H1 (cell line): ENCODE measurements around the gene DYNLT5. TPM values are rescaled to one million over a fixed set of nuclear protein-coding genes. Genes with fewer than 3 reads are reported as not detected.

Source experiments
- CTCF ChIA-PET: fragments of 300-600 bp; sonication (Branson Sonifier 250); formaldehyde crosslinking; loops from one replicate; lab custom pipeline; 2021; ENCODE audit not compliant: partially characterized antibody; lab: Charles Lee
- POLR2A ChIA-PET: fragments of 300-600 bp; sonication (Branson Sonifier 250); formaldehyde crosslinking; loops from one replicate; lab custom pipeline; 2021; ENCODE audit warnings: inconsistent platforms; ENCODE audit not compliant: partially characterized antibody; lab: Charles Lee
- DNase-seq, 2 experiments: peaks; one replicate each; pipeline versions ENCODE4 v3.0.0 to v3.0.0-alpha.2; 2010 to 2022; ENCODE audit warnings: low spot score in 2 of 2, low read depth in 1 of 2, mixed read lengths in 1 of 2
- FAIRE-seq: peaks from 2 replicates; lab custom pipeline; 2011; peaks lifted over from hg19 to GRCh38; lab: Jason Lieb, UNC
- H2AFZ ChIP-seq: 2 replicates; pipeline ENCODE4 v1.8.1; 2012; ENCODE audit warnings: low read length, inconsistent platforms
- H2AK5ac ChIP-seq: 2 replicates; pipeline ENCODE4 v1.6.1; 2013; ENCODE audit warnings: low read depth, low read length
- H2BK120ac ChIP-seq: replicated peaks from 2 replicates; pipeline ENCODE3; 2013; ENCODE audit warnings: low read depth, low read length, inconsistent platforms
- H2BK12ac ChIP-seq: 2 replicates; pipeline ENCODE4 v1.6.1; 2013; ENCODE audit warnings: low read depth, low read length
- H2BK15ac ChIP-seq: 2 replicates; pipeline ENCODE4 v1.6.1; 2013; ENCODE audit warnings: low read length
- H2BK20ac ChIP-seq: 2 replicates; pipeline ENCODE4 v1.6.1; 2013; ENCODE audit warnings: low read length
- H2BK5ac ChIP-seq: 2 replicates; pipeline ENCODE4 v1.6.1; 2013; ENCODE audit warnings: low read depth, low read length
- H3K14ac ChIP-seq: 2 replicates; pipeline ENCODE4 v1.6.1; 2013; ENCODE audit warnings: inconsistent platforms; ENCODE audit not compliant: insufficient read length
- H3K18ac ChIP-seq: 2 replicates; pipeline ENCODE4 v1.6.1; 2013; ENCODE audit warnings: low read length; ENCODE audit errors: extremely low read depth
- H3K23ac ChIP-seq: 2 replicates; pipeline ENCODE4 v1.6.1; 2013; ENCODE audit warnings: inconsistent platforms; ENCODE audit not compliant: insufficient read length
- H3K23me2 ChIP-seq: 2 replicates; pipeline ENCODE4 v1.6.1; 2013; ENCODE audit warnings: low read depth, low read length
- H3K27ac ChIP-seq: 2 replicates; pipeline ENCODE4 v1.6.1; 2011; ENCODE audit warnings: low read depth, low read length, inconsistent platforms
- H3K27me3 ChIP-seq, 4 experiments: replicated peaks in 1 of 4; 1 replicate in 1 of 4; 2 replicates in 3 of 4; pipeline versions ENCODE4 v1.6.1 to v1.8.1; 2011 to 2013; ENCODE audit warnings: low read length in 3 of 4, mild to moderate bottlenecking in 3 of 4, inconsistent platforms in 2 of 4, mixed read lengths in 2 of 4, moderate library complexity in 1 of 4; ENCODE audit not compliant: control insufficient read depth in 3 of 4, insufficient read depth in 3 of 4; ENCODE audit errors: extremely low read depth in 1 of 4
- H3K36me3 ChIP-seq, 4 experiments: 2 replicates each; pipeline versions ENCODE4 v1.6.1 to v1.8.1; 2011 to 2013; ENCODE audit warnings: mild to moderate bottlenecking in 4 of 4, low read length in 3 of 4, moderate library complexity in 2 of 4, control low read depth in 1 of 4, inconsistent platforms in 1 of 4; ENCODE audit not compliant: insufficient read depth in 4 of 4, control insufficient read depth in 2 of 4
- H3K4ac ChIP-seq: replicated peaks from 2 replicates; pipeline ENCODE3; 2013; ENCODE audit warnings: low read length, low read depth, mixed read lengths, inconsistent platforms; ENCODE audit not compliant: insufficient read length
- H3K4me1 ChIP-seq, 4 experiments: replicated peaks in 1 of 4; 1 replicate in 1 of 4; 2 replicates in 3 of 4; pipeline versions ENCODE4 v1.6.1 to v1.8.1; 2011 to 2013; ENCODE audit warnings: low read length in 3 of 4, inconsistent platforms in 2 of 4, mixed read lengths in 1 of 4; ENCODE audit not compliant: insufficient read depth in 4 of 4, control insufficient read depth in 3 of 4
- H3K4me2 ChIP-seq, 2 experiments: 2 replicates each; pipeline versions ENCODE4 v1.6.1 to v1.8.1; 2011 to 2013; ENCODE audit warnings: low read depth in 2 of 2, low read length in 2 of 2, control low read depth in 1 of 2, inconsistent platforms in 1 of 2, mild to moderate bottlenecking in 1 of 2; ENCODE audit not compliant: insufficient read depth in 1 of 2
- H3K4me3 ChIP-seq, 4 experiments: fragments of 200-600, 300-600 bp in 1 of 4; sonication (generic), shearing (Covaris generic), sonication (Bioruptor Twin) in 1 of 4; 2 replicates each; pipeline versions ENCODE4 v1.5.1 to v1.8.1; 2011 to 2016; ENCODE audit warnings: low read length in 4 of 4, low read depth in 3 of 4, control low read depth in 2 of 4, inconsistent platforms in 2 of 4, mild to moderate bottlenecking in 2 of 4, mixed read lengths in 1 of 4, moderate library complexity in 1 of 4; ENCODE audit not compliant: insufficient read depth in 2 of 4; ENCODE audit errors: extremely low read depth in 1 of 4
- H3K56ac ChIP-seq: replicated peaks from 2 replicates; pipeline ENCODE3; 2013; ENCODE audit warnings: low read depth, mild to moderate bottlenecking, mixed read lengths, low read length, inconsistent platforms; ENCODE audit not compliant: insufficient read length
- H3K79me1 ChIP-seq: 2 replicates; pipeline ENCODE4 v1.6.1; 2013; ENCODE audit warnings: low read depth, low read length, control low read depth
- H3K79me2 ChIP-seq, 2 experiments: 2 replicates each; pipeline versions ENCODE4 v1.6.1 to v1.8.1; 2012 to 2013; ENCODE audit warnings: low read length in 2 of 2, mild to moderate bottlenecking in 2 of 2, inconsistent platforms in 1 of 2; ENCODE audit not compliant: insufficient read depth in 2 of 2, control insufficient read depth in 1 of 2
- H3K9ac ChIP-seq, 4 experiments: replicated peaks in 1 of 4; 1 replicate in 1 of 4; 2 replicates in 3 of 4; pipeline versions ENCODE4 v1.6.1 to v1.8.1; 2011 to 2013; ENCODE audit warnings: low read depth in 3 of 4, low read length in 3 of 4, control low read depth in 2 of 4, mild to moderate bottlenecking in 2 of 4, moderate library complexity in 2 of 4, inconsistent platforms in 1 of 4; ENCODE audit errors: extremely low read depth in 1 of 4
- H3K9me3 ChIP-seq, 2 experiments: 2 replicates each; pipeline versions ENCODE4 v1.6.1 to v1.8.1; 2012 to 2013; ENCODE audit warnings: mild to moderate bottlenecking in 2 of 2, moderate library complexity in 2 of 2, control low read depth in 1 of 2, inconsistent platforms in 1 of 2, low read depth in 1 of 2, low read length in 1 of 2, mixed read lengths in 1 of 2; ENCODE audit not compliant: insufficient read depth in 2 of 2
- H4K20me1 ChIP-seq, 2 experiments: replicated peaks in 1 of 2; 2 replicates each; pipeline versions ENCODE3 to v1.8.1; 2011 to 2013; ENCODE audit warnings: inconsistent platforms in 2 of 2, low read length in 2 of 2, mild to moderate bottlenecking in 1 of 2; ENCODE audit not compliant: insufficient read depth in 2 of 2, control insufficient read depth in 1 of 2
- H4K5ac ChIP-seq: 2 replicates; pipeline ENCODE4 v1.6.1; 2013; ENCODE audit warnings: low read length, low read depth, mixed read lengths, inconsistent platforms; ENCODE audit not compliant: insufficient read length
- H4K8ac ChIP-seq: 2 replicates; pipeline ENCODE4 v1.8.0; 2013; ENCODE audit warnings: mild to moderate bottlenecking, moderate library complexity, low read length, inconsistent platforms; ENCODE audit not compliant: insufficient read depth; ENCODE audit errors: extremely low read depth
- H4K91ac ChIP-seq: replicated peaks from 2 replicates; pipeline ENCODE3; 2013; ENCODE audit warnings: low read length, mixed read lengths, inconsistent platforms; ENCODE audit not compliant: insufficient read length
- ATF2 ChIP-seq: IDR thresholded peaks from 2 replicates; pipeline ENCODE4 v1.6.1; 2012; ENCODE audit warnings: low read length, inconsistent platforms
- CBX5 ChIP-seq: fragments of 300-800, 300-1000 bp; sonication (generic); IDR thresholded peaks from 2 replicates; pipeline ENCODE4 v1.7.1; 2016; ENCODE audit warnings: antibody characterized with exemption, low read length, low read depth
- GABPA ChIP-seq: IDR thresholded peaks from 2 replicates; pipeline ENCODE4 v1.6.1; 2011; ENCODE audit warnings: mild to moderate bottlenecking, low read length, moderate library complexity, borderline replicate concordance; ENCODE audit not compliant: insufficient read depth
- GTF2F1 ChIP-seq: IDR thresholded peaks from 2 replicates; pipeline ENCODE4 v1.6.1; 2012; ENCODE audit warnings: low read depth, low read length, improper control_type of control experiment, borderline replicate concordance
- USF2 ChIP-seq: IDR thresholded peaks from 2 replicates; pipeline ENCODE4 v1.6.1; 2011; ENCODE audit warnings: low read length, improper control_type of control experiment
- WGBS, 2 experiments: shearing (Covaris generic) in 1 of 2; methylation state at CpG; one replicate each; pipeline versions ENCODE4 v1.1.6 to v1.1.7; 2013 to 2015; ENCODE audit warnings: low lambda C conversion rate in 2 of 2, mixed read lengths in 2 of 2, inconsistent platforms in 1 of 2, low coverage in 1 of 2, missing lambda C conversion rate in 1 of 2; ENCODE audit not compliant: insufficient replicate concordance in 2 of 2, insufficient coverage in 1 of 2, insufficient read length in 1 of 2; ENCODE audit errors: extremely low coverage in 1 of 2, missing lambda C conversion rate in 1 of 2; 5-methylcytosine and 5-hydroxymethylcytosine counted together
- polyA plus RNA-seq, 7 experiments: library from polyadenylated mRNA; depleted of rRNA in 3 of 7; stranded (reverse) in 5 of 7; unstranded in 2 of 7; fragments of >200 nt in 5 of 7; fragments of 200-250 nt in 2 of 7; gene quantifications; 1 replicate in 5 of 7; 2 replicates in 1 of 7; 4 replicates in 1 of 7; pipeline versions ENCODE4 v1.2.1 to v1.2.3, GENCODE V29; 2011 to 2013; ENCODE audit warnings: missing spikeins in 2 of 7, mixed read lengths in 2 of 7
- total RNA-seq: library from RNA; stranded (reverse); fragmentation: NEBNext Ultra II Directional; extraction: Animal tissue kit (Norgen Biotek cat#: 25700); gene quantifications from 2 replicates; pipeline ENCODE4 v1.2.1, GENCODE V29; 2021

The DYNLT5 gene
- total and polyA plus RNA-seq, 2 of the 8 experiments (the other 6 are each of a cell fraction or from before 2014, with no cell fraction given): 0.93 to 1.5 TPM

- WGBS, 2 experiments: 88% methylated on average over 1 of the region's 1 CpG; no CpG with 5 or more reads in 1 of the 2 experiments
- TF ChIP-seq ATF2 (no peak), CBX5 (no peak), GABPA (no peak), USF2 (no peak), GTF2F1 (no peak)
- Histone ChIP-seq H3K9ac (no peak overlapping the region), H3K36me3 (no peaks in the 10 kb centered on the region), H3K4me3 (no peak overlapping the region), H2BK20ac (no peak overlapping the region), H3K23ac (no peak overlapping the region), H3K79me1 (no peaks in the 10 kb centered on the region), H4K5ac (no peak overlapping the region), H3K79me2 (no peaks in the 10 kb centered on the region), H2BK120ac (no peak overlapping the region), H3K4me2 (no peak overlapping the region), H3K27me3 (no peaks in the 10 kb centered on the region), H3K9me3 (no peaks in the 10 kb centered on the region), H2BK12ac (no peak overlapping the region), H3K4ac (no peak overlapping the region), H2BK5ac (no peak overlapping the region), H2AFZ (no peak overlapping the region), H2AK5ac (no peak overlapping the region), H3K23me2 (no peaks in the 10 kb centered on the region), H4K8ac (no peak overlapping the region), H3K56ac (no peak overlapping the region), H3K14ac (no peak overlapping the region), H3K18ac (no peak overlapping the region), H3K27ac (no peak overlapping the region), H2BK15ac (no peak overlapping the region), H4K20me1 (no peaks in the 10 kb centered on the region), H4K91ac (no peak overlapping the region), H3K4me1 (no peaks in the 10 kb centered on the region)
- CTCF ChIA-PET: interaction anchor here (0.8 to 1.3 kb wide), 5 partner anchors 30 to 455 kb away, joined by 3 to 4 read pairs (median 3); no protein-coding TSS in a partner anchor
- no peak for DNase-seq
- no peak for FAIRE-seq
- POLR2A ChIA-PET: no interaction called here
Measured at GRCh38 chr1:66758241-66758755, 6.0 kb downstream of the DYNLT5 start.
